DOHH2 (cell line): ENCODE results near the gene PIK3R3.

Experiments used
- CTCF ChIP-seq: fragments of 200-600 bp; sonication (generic); IDR thresholded peaks from one replicate; pipeline ENCODE4 v1.5.1; 2014; ENCODE audit warnings: antibody characterized with exemption, mild to moderate bottlenecking, low read depth, low read length; ENCODE audit not compliant: poor library complexity, severe bottlenecking
- EZH2phosphoT487 ChIP-seq: fragments of 200-600 bp; sonication (generic); IDR thresholded peaks from 2 replicates; pipeline ENCODE4 v1.6.1; 2017; ENCODE audit warnings: borderline replicate concordance, mild to moderate bottlenecking, antibody characterized with exemption, low read length, moderate library complexity, mixed read lengths

GRCh38 chr1:46001081-46001785 lies 131.2 kb downstream of the PIK3R3 start:
- TF ChIP-seq CTCF (no peak), EZH2phosphoT487 (no peak)
